ENCODE measurements around the gene HRCT1.
A peak's percentile ranks its signal among the peaks of the same experiment; 100 is the strongest.

HRCT1 gene

DNA sequence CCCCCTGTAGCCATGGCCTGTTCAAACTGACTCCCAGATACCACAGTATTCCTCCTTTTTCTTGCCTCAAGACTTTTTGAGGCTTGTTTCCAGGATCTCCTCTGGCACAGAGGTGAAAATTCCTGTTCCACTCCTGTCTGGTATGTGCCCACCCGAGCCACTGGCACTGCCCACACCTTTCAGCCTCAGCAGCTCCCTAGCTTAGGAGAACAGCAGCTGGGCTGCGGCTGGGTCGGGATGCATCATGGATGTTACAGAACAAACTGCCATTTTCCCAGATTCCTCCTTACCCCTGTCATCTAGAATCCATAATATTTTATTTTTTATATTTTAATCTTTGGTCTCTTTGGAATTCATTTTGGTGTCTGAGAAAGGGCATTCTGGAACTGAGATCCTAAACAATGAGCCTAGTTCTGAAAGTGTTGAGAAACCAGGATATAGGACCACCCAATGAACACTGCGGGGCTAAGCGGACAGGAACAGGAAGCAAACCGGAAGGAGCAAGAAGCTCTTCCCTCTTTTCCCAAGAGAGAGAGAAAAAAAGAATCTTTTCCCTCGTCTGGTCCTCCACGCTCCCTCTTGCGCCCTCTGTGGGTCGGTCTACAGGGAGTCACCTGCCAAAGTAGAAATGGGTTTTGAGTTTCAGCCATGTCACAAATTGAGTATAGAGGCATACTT is 39.5 kb downstream of the HRCT1 start:
- peak; percentile 86 for DNase-seq

DNA sequence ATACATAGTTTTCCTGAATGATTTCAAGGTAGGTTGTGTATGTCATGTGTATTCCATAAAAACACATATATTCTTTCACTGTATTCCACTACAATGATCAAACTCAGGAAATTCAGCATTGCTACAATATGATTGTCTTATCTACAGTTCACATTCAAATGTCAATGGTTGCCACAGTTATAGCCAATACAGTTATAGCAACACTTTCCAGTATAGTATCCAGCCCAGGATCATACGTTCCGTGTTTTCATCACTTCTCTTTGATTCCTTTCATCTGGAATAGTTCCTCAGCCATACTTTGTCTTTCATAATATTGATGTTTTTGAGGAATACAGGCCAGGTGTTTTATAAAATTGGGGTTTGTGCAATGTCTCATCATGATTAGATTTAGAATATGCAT is 42.4 kb downstream of the HRCT1 start:
- DNase-seq: no peak

DNA sequence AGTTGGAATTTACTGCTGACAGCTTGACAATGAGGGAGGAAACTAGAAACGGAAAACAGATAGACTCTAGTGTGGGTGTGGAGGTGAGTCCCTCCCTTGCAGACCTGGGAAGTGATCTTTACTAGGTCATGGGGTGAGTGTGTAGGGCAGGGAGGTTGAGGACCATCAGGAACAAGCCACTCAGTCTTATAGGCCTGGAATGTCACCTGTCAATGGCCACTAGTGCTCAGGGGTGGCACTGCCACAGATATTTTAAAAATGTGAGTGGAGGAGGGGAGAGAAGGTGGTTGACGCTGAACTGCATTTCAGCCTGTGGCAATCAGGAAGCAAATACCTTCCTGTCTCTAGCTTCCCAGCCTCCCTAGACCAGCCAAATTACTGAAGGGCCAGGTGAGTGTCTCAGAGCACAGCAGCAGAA is 42.9 kb downstream of the HRCT1 start:
- DNase-seq: no peak

DNA sequence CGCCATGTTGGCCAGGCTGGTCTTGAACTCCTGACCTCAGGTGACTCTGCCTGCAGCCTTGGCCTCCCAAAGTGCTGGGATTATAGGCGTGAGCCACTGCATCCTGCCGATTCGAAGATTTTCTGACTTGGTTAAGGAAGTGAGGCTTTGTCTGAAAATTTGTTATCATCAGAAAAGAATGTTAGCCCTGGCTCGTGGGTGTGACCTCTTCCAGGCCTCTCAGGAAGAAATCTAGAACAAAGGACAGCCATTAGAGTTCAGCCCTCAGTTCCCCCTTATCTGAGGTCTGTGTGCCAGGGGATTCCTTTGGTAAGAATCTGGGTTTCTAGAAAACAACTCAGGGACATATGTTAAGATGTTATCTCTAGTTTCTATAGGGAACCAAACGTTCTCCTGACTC is 45.7 kb downstream of the HRCT1 start:
- no peak for DNase-seq

DNA sequence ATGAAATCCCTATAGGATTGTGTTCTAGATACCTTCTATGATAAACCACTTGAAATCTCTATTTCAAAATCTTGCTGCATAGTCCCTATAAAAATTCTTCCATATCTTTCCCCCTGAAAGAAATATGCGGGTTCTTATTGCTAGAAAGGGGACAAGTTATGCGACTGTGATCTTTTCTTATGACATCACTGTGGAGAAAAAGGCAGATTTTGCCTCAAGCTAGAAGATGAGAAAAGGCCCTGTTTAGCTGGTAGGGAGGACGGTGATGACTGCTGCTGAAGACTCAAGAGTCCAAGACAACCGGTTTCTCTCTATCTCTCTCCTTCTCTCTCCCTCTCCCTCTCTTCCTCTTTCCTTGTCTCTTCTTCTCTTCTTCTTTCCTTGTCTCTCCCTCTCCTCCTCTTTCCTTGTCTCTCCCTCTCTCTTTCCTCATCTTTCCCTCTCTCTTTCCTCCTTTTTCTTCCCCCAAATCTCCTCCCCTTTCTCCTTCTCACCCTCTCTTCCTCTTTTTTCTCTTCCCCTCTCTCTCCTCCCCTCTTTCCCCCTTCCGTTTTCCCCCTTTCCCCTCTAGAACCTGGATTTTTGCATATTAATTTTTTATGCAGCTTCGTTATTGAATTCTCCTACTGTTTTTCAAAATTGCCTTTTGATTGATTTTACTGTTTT is 46.7 kb downstream of the HRCT1 start:
- DNase-seq: no peak

DNA sequence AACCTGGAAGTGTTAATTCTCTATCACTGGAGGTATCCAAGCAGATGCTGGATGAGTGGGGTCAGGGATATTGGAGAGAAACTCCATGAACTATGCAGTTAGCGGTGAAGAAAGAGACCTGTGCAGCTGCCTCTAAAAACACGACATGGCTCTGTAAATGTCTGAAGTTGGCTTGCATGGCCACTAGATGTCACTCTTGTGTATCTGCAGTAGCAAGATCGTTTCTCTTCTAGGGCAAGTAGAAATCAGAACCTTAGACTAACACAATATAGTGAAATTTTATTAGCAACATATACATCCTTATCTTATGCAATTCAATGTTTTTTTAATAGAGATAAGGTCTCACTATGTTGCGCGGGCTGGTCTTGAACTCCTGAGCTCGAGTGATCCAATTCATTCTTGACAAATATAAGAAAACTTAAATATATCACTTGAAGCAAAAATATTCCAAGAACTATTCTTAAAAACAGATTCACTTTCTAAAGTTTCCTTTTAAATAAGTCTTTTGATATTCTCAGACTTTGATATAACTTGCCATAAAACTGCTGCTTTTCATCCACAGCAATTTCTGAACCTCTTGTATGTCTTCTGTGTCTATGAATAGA is 49.0 kb downstream of the HRCT1 start:
- DNase-seq: peak; percentile 56

DNA sequence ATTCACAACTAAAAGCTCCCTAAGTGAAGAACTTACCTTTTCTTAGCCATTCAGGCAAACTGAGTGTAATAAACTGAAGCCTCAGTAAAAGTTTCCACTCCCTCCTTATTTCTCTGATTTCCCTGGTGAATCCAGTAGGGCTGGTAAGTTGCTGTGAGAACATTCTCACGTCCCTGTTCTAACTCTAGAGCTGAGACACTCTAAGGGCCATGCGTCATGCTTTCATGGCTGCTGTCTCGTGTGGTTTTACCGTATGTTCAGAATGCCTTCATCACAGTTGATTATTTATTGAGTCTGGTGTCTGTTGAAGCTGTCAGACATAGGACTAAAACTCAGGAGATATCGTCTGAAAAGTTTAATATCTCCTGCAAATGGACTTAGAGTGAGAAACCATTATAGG is 50.6 kb downstream of the HRCT1 start:
- DNase-seq: no peak

All from NCI-H2029 (cell line).